Fibroblast of skin of abdomen (primary cell): ENCODE results near the gene FGF2.
"Not testable (repeated sequence)": the region's sequence is repeated elsewhere in the genome, so short reads cannot be mapped to it uniquely, and the experiment has no call there.

Experiments
- DNase-seq: peaks from one replicate; pipeline ENCODE4 v3.0.0-alpha.2; 2013

Gene FGF2

GRCh38 chr4:122814426-122814825 lies 12.2 kb upstream of the FGF2 start:
- DNase-seq, result no peak

- no peak for DNase-seq
Observed at GRCh38 chr4:122815248-122815647, 11.4 kb upstream of the FGF2 start.

GRCh38 chr4:122816476-122816875 lies 10.2 kb upstream of the FGF2 start:
- DNase-seq, result no peak

GRCh38 chr4:122819708-122820449 lies 6.8 kb upstream of the FGF2 start:
- DNase-seq, result peak; percentile 71

- no peak for DNase-seq
Observed at GRCh38 chr4:122821092-122821491, 5.5 kb upstream of the FGF2 start.

GRCh38 chr4:122822466-122822865 lies 4.2 kb upstream of the FGF2 start:
- no peak for DNase-seq

GRCh38 chr4:122823476-122823875 lies 3.2 kb upstream of the FGF2 start:
- DNase-seq, result no peak

- DNase-seq, result no peak
Observed at GRCh38 chr4:122824616-122825015, 2.0 kb upstream of the FGF2 start.

GRCh38 chr4:122826079-122826527 lies 528 bp upstream of the FGF2 start:
- DNase-seq, result no peak

- peak; percentile 40 for DNase-seq
Observed at GRCh38 chr4:122827258-122827878, 737 bp downstream of the FGF2 start.

GRCh38 chr4:122827879-122828601 lies 1.4 kb downstream of the FGF2 start:
- DNase-seq, result peak; percentile 56

- DNase-seq, result peak; percentile 70
Observed at GRCh38 chr4:122830426-122831095, 3.9 kb downstream of the FGF2 start.

GRCh38 chr4:122831515-122832196 lies 5.0 kb downstream of the FGF2 start:
- no peak for DNase-seq

- DNase-seq, result no peak
Observed at GRCh38 chr4:122832732-122833131, 6.1 kb downstream of the FGF2 start.

GRCh38 chr4:122833999-122834398 lies 7.4 kb downstream of the FGF2 start:
- no peak for DNase-seq

- no peak for DNase-seq
Observed at GRCh38 chr4:122836941-122837340, 10.3 kb downstream of the FGF2 start.

- DNase-seq, result no peak
Observed at GRCh38 chr4:122838034-122838433, 11.4 kb downstream of the FGF2 start.

- DNase-seq, result no peak
Observed at GRCh38 chr4:122842392-122842791, 15.8 kb downstream of the FGF2 start.

GRCh38 chr4:122842984-122843531 lies 16.4 kb downstream of the FGF2 start:
- DNase-seq, result no peak

GRCh38 chr4:122844391-122844790 lies 17.8 kb downstream of the FGF2 start:
- DNase-seq, result not testable (repeated sequence)

GRCh38 chr4:122845066-122845465 lies 18.4 kb downstream of the FGF2 start:
- DNase-seq, result no peak

GRCh38 chr4:122845760-122846159 lies 19.1 kb downstream of the FGF2 start:
- DNase-seq, result no peak
